Hepatocyte (in vitro differentiated cells): ENCODE measurements around the gene BBS9. TPM values are rescaled to one million over a fixed set of nuclear protein-coding genes. Genes with fewer than 3 reads are reported as not detected.
"Not testable (repeated sequence)": the region's sequence is repeated elsewhere in the genome, so short reads cannot be mapped to it uniquely, and the experiment has no call there.

Experiments used
- DNase-seq: peaks from one replicate; pipeline ENCODE4 v3.0.0-alpha.2; 2016; ENCODE audit warnings: low spot score
- H2AFZ ChIP-seq: fragments of 200-600 bp; sonication (generic); 2 replicates; pipeline ENCODE4 v1.6.0; 2016; ENCODE audit warnings: antibody characterized with exemption, mild to moderate bottlenecking
- H3K27ac ChIP-seq: fragments of 200-600 bp; sonication (generic); 2 replicates; pipeline ENCODE4 v1.5.1; 2016; ENCODE audit warnings: mild to moderate bottlenecking
- H3K27me3 ChIP-seq: fragments of 200-600 bp; sonication (generic); 2 replicates; pipeline ENCODE4 v1.6.1; 2016
- H3K36me3 ChIP-seq: fragments of 200-600 bp; sonication (generic); replicated peaks from 2 replicates; pipeline ENCODE4 v1.5.1; 2016; ENCODE audit warnings: low read depth; ENCODE audit not compliant: insufficient read depth
- H3K4me1 ChIP-seq: fragments of 200-600 bp; sonication (generic); 2 replicates; pipeline ENCODE4 v1.5.1; 2016; ENCODE audit warnings: mild to moderate bottlenecking, moderate library complexity; ENCODE audit not compliant: insufficient read depth
- H3K4me2 ChIP-seq: fragments of 200-600 bp; sonication (generic); 2 replicates; pipeline ENCODE4 v1.6.0; 2016
- H3K4me3 ChIP-seq: fragments of 200-600 bp; sonication (generic); 2 replicates; pipeline ENCODE4 v1.5.1; 2016; ENCODE audit warnings: mild to moderate bottlenecking
- H3K79me2 ChIP-seq: fragments of 200-600 bp; sonication (generic); 2 replicates; pipeline ENCODE4 v1.6.0; 2017; ENCODE audit warnings: mild to moderate bottlenecking
- H3K9me2 ChIP-seq: fragments of 200-600 bp; sonication (generic); replicated peaks from 2 replicates; pipeline ENCODE4 v1.6.0; 2017; ENCODE audit warnings: mild to moderate bottlenecking; ENCODE audit not compliant: insufficient read depth
- H3K9me3 ChIP-seq: fragments of 200-600 bp; sonication (generic); 2 replicates; pipeline ENCODE4 v1.5.1; 2016; ENCODE audit warnings: low read depth, mild to moderate bottlenecking
- H4K20me1 ChIP-seq: fragments of 200-600 bp; sonication (generic); 2 replicates; pipeline ENCODE4 v1.6.0; 2016; ENCODE audit warnings: mild to moderate bottlenecking; ENCODE audit not compliant: insufficient read depth, poor library complexity, severe bottlenecking
- CTCF ChIP-seq: fragments of 200-600 bp; sonication (generic); IDR thresholded peaks from 2 replicates; pipeline ENCODE4 v1.5.1; 2016; ENCODE audit warnings: antibody characterized with exemption, mild to moderate bottlenecking; ENCODE audit not compliant: poor library complexity
- EZH2 ChIP-seq: fragments of 200-600 bp; sonication (generic); IDR thresholded peaks from 2 replicates; pipeline ENCODE4 v1.6.1; 2016; ENCODE audit warnings: antibody characterized with exemption, mild to moderate bottlenecking, borderline replicate concordance
- EZH2phosphoT487 ChIP-seq: fragments of 200-600 bp; sonication (generic); IDR thresholded peaks from one replicate; pipeline ENCODE4 v1.6.1; 2018; ENCODE audit warnings: antibody characterized with exemption, mild to moderate bottlenecking, low read depth, moderate library complexity; ENCODE audit not compliant: unreplicated experiment, severe bottlenecking
- WGBS: methylation state at CpG from one replicate; pipeline ENCODE4 v1.1.6; 2016; ENCODE audit warnings: low lambda C conversion rate; ENCODE audit errors: missing lambda C conversion rate; 5-methylcytosine and 5-hydroxymethylcytosine counted together
- polyA plus RNA-seq: library from polyadenylated mRNA; unstranded; fragments of >200 nt; fragmentation: Nextera tagmentation; extraction: Ambion mirVana; gene quantifications from 2 replicates; pipeline ENCODE4 v1.2.1, GENCODE V29; 2016
- total RNA-seq: library from RNA; depleted of rRNA; stranded (reverse); fragments of >200 nt; gene quantifications from 2 replicates; pipeline ENCODE4 v1.2.3, GENCODE V29; 2014

Gene BBS9
- total and polyA plus RNA-seq, 2 experiments from 2014 or later, result 10.1 to 12.3 TPM

GRCh38 chr7:33212144-33212543 is 82.8 kb downstream of the BBS9 start:
- H3K9me3 ChIP-seq, result peaks cover 17% of the 10 kb centered on the region
- H3K36me3 ChIP-seq, result no peaks in the 10 kb centered on the region
- no peaks in the 10 kb centered on the region for H3K4me1 ChIP-seq
- H4K20me1 ChIP-seq, result no peaks in the 10 kb centered on the region
- no peak overlapping the region for H3K4me2 ChIP-seq
- no peaks in the 10 kb centered on the region for H3K27me3 ChIP-seq
- no peak for DNase-seq
- no peak overlapping the region for H2AFZ ChIP-seq
- no peaks in the 10 kb centered on the region for H3K79me2 ChIP-seq
- H3K9me2 ChIP-seq, result no peaks in the 10 kb centered on the region
- H3K27ac ChIP-seq, result no peak overlapping the region
- TF ChIP-seq CTCF (no peak), EZH2phosphoT487 (no peak), EZH2 (no peak)
- H3K4me3 ChIP-seq, result no peak overlapping the region
- 88% methylated on average over 2 of the region's 2 CpGs for WGBS

- 55% methylated on average over 1 of the region's 1 CpG for WGBS
- H3K36me3 ChIP-seq, result no peaks in the 10 kb centered on the region
- H4K20me1 ChIP-seq, result no peaks in the 10 kb centered on the region
- H3K4me3 ChIP-seq, result no peak overlapping the region
- H3K4me2 ChIP-seq, result no peak overlapping the region
- no peak for TF ChIP-seq EZH2phosphoT487
- no peak for TF ChIP-seq CTCF
- TF ChIP-seq EZH2, result no peak
- H3K9me3 ChIP-seq, result peaks cover 6% of the 10 kb centered on the region
- H3K27ac ChIP-seq, result no peak overlapping the region
- H3K27me3 ChIP-seq, result no peaks in the 10 kb centered on the region
- no peak overlapping the region for H2AFZ ChIP-seq
- H3K79me2 ChIP-seq, result no peaks in the 10 kb centered on the region
- no peaks in the 10 kb centered on the region for H3K9me2 ChIP-seq
- DNase-seq, result no peak
- H3K4me1 ChIP-seq, result no peaks in the 10 kb centered on the region
These were observed 86.6 kb downstream of the BBS9 start for GRCh38 chr7:33215992-33216391.

- Histone ChIP-seq H3K4me3 (no peak overlapping the region), H3K4me1 (no peaks in the 10 kb centered on the region), H4K20me1 (no peaks in the 10 kb centered on the region), H3K9me3 (no peaks in the 10 kb centered on the region), H3K27ac (no peak overlapping the region), H3K27me3 (no peaks in the 10 kb centered on the region), H3K4me2 (no peak overlapping the region), H3K9me2 (no peaks in the 10 kb centered on the region), H3K36me3 (no peaks in the 10 kb centered on the region), H3K79me2 (no peaks in the 10 kb centered on the region), H2AFZ (no peak overlapping the region)
- WGBS, result 92% methylated on average over 4 of the region's 4 CpGs
- DNase-seq, result no peak
- no peak for TF ChIP-seq EZH2
- TF ChIP-seq EZH2phosphoT487, result no peak
- TF ChIP-seq CTCF, result no peak
These were observed 88.2 kb downstream of the BBS9 start for GRCh38 chr7:33217595-33217994.

- not testable (repeated sequence) for H2AFZ ChIP-seq, H3K9me3 ChIP-seq, H3K27ac ChIP-seq, H3K4me3 ChIP-seq, H3K4me1 ChIP-seq, H3K79me2 ChIP-seq, H4K20me1 ChIP-seq, DNase-seq, H3K4me2 ChIP-seq, H3K9me2 ChIP-seq, H3K27me3 ChIP-seq, H3K36me3 ChIP-seq
- WGBS, result over 99% methylated on average over 28 of the region's 38 CpGs
These were observed 89.6 kb downstream of the BBS9 start for GRCh38 chr7:33218841-33219535.
